ENCODE data around the gene PHLDA1.

Gene PHLDA1

GRCh38 chr12:76002598-76003354, 28.8 kb downstream of the PHLDA1 start:
- H3K4me3 Mint-ChIP-seq = no peak overlapping the region
- peaks cover 28% of the 10 kb centered on the region for H3K4me1 Mint-ChIP-seq
- no peaks in the 10 kb centered on the region for H3K27me3 Mint-ChIP-seq (ENCODE audit: low read depth)
- H3K36me3 Mint-ChIP-seq (ENCODE audit: low read depth) = peaks cover 6% of the 10 kb centered on the region
- peak overlapping the region; percentile 67 to 75 (median 73) for H3K27ac Mint-ChIP-seq
- H3K9me3 Mint-ChIP-seq = peaks cover 6% of the 10 kb centered on the region
- no peak for TF ChIP-seq CTCF (IDR thresholded peaks at IDR 0.05; ENCODE audit: unreplicated experiment in 3 of 3)

- peaks cover 2% of the 10 kb centered on the region for H3K36me3 Mint-ChIP-seq (ENCODE audit: low read depth)
- no peak for TF ChIP-seq CTCF (IDR thresholded peaks at IDR 0.05; ENCODE audit: unreplicated experiment in 3 of 3)
- no peaks in the 10 kb centered on the region for H3K9me3 Mint-ChIP-seq
- no peak overlapping the region for H3K4me3 Mint-ChIP-seq
- H3K4me1 Mint-ChIP-seq = peaks cover 21% of the 10 kb centered on the region
- H3K27ac Mint-ChIP-seq = no peak overlapping the region
- H3K27me3 Mint-ChIP-seq (ENCODE audit: low read depth) = no peaks in the 10 kb centered on the region
Observed at GRCh38 chr12:75998292-75999063, 33.1 kb downstream of the PHLDA1 start.

GRCh38 chr12:75997658-75998057, 33.9 kb downstream of the PHLDA1 start:
- no peaks in the 10 kb centered on the region for H3K36me3 Mint-ChIP-seq (ENCODE audit: low read depth)
- TF ChIP-seq CTCF (IDR thresholded peaks at IDR 0.05; ENCODE audit: unreplicated experiment in 3 of 3) = no peak
- no peaks in the 10 kb centered on the region for H3K9me3 Mint-ChIP-seq
- no peaks in the 10 kb centered on the region for H3K27me3 Mint-ChIP-seq (ENCODE audit: low read depth)
- peak overlapping the region in 1 of 3 experiments; percentile 54 for H3K27ac Mint-ChIP-seq
- peaks cover 20% of the 10 kb centered on the region for H3K4me1 Mint-ChIP-seq
- no peak overlapping the region for H3K4me3 Mint-ChIP-seq

GRCh38 chr12:75996861-75997447, 34.6 kb downstream of the PHLDA1 start:
- no peak overlapping the region for H3K4me3 Mint-ChIP-seq
- H3K36me3 Mint-ChIP-seq (ENCODE audit: low read depth) = no peaks in the 10 kb centered on the region
- no peaks in the 10 kb centered on the region for H3K9me3 Mint-ChIP-seq
- TF ChIP-seq CTCF (IDR thresholded peaks at IDR 0.05; ENCODE audit: unreplicated experiment in 3 of 3) = no peak
- H3K4me1 Mint-ChIP-seq = peaks cover 20% of the 10 kb centered on the region
- peak overlapping the region in 1 of 3 experiments; percentile 54 for H3K27ac Mint-ChIP-seq
- H3K27me3 Mint-ChIP-seq (ENCODE audit: low read depth) = no peaks in the 10 kb centered on the region

DNA sequence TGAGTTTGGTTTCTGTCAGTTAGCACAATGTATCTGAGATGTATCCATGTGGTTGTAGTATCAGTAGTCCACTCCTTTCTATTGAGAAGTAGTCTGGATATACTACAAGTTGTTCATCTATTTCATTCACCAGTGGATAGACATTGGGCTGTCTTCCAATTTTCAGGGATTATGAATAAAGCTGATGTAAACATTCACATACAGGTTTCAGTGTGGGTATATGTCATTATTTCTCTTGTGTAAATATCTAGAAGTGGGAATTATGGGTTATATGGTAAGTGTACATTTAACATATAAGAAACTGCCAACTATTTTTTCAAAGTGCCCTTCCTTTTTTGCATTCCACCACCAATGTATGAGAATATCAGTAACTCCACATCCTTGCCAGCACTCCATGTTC, 35.9 kb downstream of the PHLDA1 start:
- H3K27ac Mint-ChIP-seq = no peak overlapping the region
- H3K4me1 Mint-ChIP-seq = peaks cover 20% of the 10 kb centered on the region
- TF ChIP-seq CTCF (IDR thresholded peaks at IDR 0.05; ENCODE audit: unreplicated experiment in 3 of 3) = no peak
- no peaks in the 10 kb centered on the region for H3K27me3 Mint-ChIP-seq (ENCODE audit: low read depth)
- no peaks in the 10 kb centered on the region for H3K9me3 Mint-ChIP-seq
- no peak overlapping the region for H3K4me3 Mint-ChIP-seq
- H3K36me3 Mint-ChIP-seq (ENCODE audit: low read depth) = no peaks in the 10 kb centered on the region

Data from nephron (organoid).